ENCODE data around the gene KLHL29. TPM values are rescaled to one million over a fixed set of nuclear protein-coding genes. Genes with fewer than 3 reads are reported as not detected.

Gene KLHL29
- total RNA-seq, 1 donor from 2014 or later, result 4.4 TPM

- Mint-ChIP-seq H3K27me3 (peaks cover 28% of the 10 kb centered on the region), H3K4me3 (ENCODE audit: low read depth) (no peak overlapping the region), H3K4me1 (ENCODE audit: low read depth) (peaks cover 12% of the 10 kb centered on the region), H3K9me3 (ENCODE audit: low read depth) (no peaks in the 10 kb centered on the region), H3K36me3 (ENCODE audit: insufficient read depth) (no peaks in the 10 kb centered on the region), H3K27ac (no peak overlapping the region)
- DNase-seq (ENCODE audit: low spot score, unreplicated experiment), result no peak
- no peak for TF ChIP-seq CTCF (IDR thresholded peaks at IDR 0.05; ENCODE audit: unreplicated experiment)
These were observed 101.1 kb downstream of the KLHL29 start for GRCh38 chr2:23485841-23486683.

GRCh38 chr2:23486684-23487075, 101.7 kb downstream of the KLHL29 start:
- H3K27me3 Mint-ChIP-seq, result peaks cover 27% of the 10 kb centered on the region
- H3K27ac Mint-ChIP-seq, result no peak overlapping the region
- DNase-seq (ENCODE audit: low spot score, unreplicated experiment), result no peak
- no peak overlapping the region for H3K4me3 Mint-ChIP-seq (ENCODE audit: low read depth)
- no peaks in the 10 kb centered on the region for H3K9me3 Mint-ChIP-seq (ENCODE audit: low read depth)
- no peak for TF ChIP-seq CTCF (IDR thresholded peaks at IDR 0.05; ENCODE audit: unreplicated experiment)
- H3K4me1 Mint-ChIP-seq (ENCODE audit: low read depth), result peaks cover 9% of the 10 kb centered on the region
- no peaks in the 10 kb centered on the region for H3K36me3 Mint-ChIP-seq (ENCODE audit: insufficient read depth)

- Mint-ChIP-seq H3K27me3 (peaks cover 28% of the 10 kb centered on the region), H3K4me1 (ENCODE audit: low read depth) (peaks cover 9% of the 10 kb centered on the region), H3K36me3 (ENCODE audit: insufficient read depth) (no peaks in the 10 kb centered on the region), H3K27ac (no peak overlapping the region), H3K9me3 (ENCODE audit: low read depth) (no peaks in the 10 kb centered on the region), H3K4me3 (ENCODE audit: low read depth) (no peak overlapping the region)
- no peak for TF ChIP-seq CTCF (IDR thresholded peaks at IDR 0.05; ENCODE audit: unreplicated experiment)
- no peak for DNase-seq (ENCODE audit: low spot score, unreplicated experiment)
These were observed 102.9 kb downstream of the KLHL29 start for GRCh38 chr2:23487735-23488492.

- Mint-ChIP-seq H3K4me3 (ENCODE audit: low read depth) (no peak overlapping the region), H3K27me3 (peaks cover 27% of the 10 kb centered on the region), H3K36me3 (ENCODE audit: insufficient read depth) (no peaks in the 10 kb centered on the region), H3K27ac (no peak overlapping the region), H3K9me3 (ENCODE audit: low read depth) (no peaks in the 10 kb centered on the region), H3K4me1 (ENCODE audit: low read depth) (peaks cover 9% of the 10 kb centered on the region)
- TF ChIP-seq CTCF (IDR thresholded peaks at IDR 0.05; ENCODE audit: unreplicated experiment), result no peak
- DNase-seq (ENCODE audit: low spot score, unreplicated experiment), result no peak
These were observed 103.6 kb downstream of the KLHL29 start for GRCh38 chr2:23488584-23488983.

GRCh38 chr2:23489471-23490322, 104.7 kb downstream of the KLHL29 start:
- peaks cover 29% of the 10 kb centered on the region for H3K27me3 Mint-ChIP-seq
- no peak for DNase-seq (ENCODE audit: low spot score, unreplicated experiment)
- no peak for TF ChIP-seq CTCF (IDR thresholded peaks at IDR 0.05; ENCODE audit: unreplicated experiment)
- H3K4me1 Mint-ChIP-seq (ENCODE audit: low read depth), result peaks cover 4% of the 10 kb centered on the region
- no peaks in the 10 kb centered on the region for H3K9me3 Mint-ChIP-seq (ENCODE audit: low read depth)
- H3K4me3 Mint-ChIP-seq (ENCODE audit: low read depth), result no peak overlapping the region
- H3K27ac Mint-ChIP-seq, result no peak overlapping the region
- no peaks in the 10 kb centered on the region for H3K36me3 Mint-ChIP-seq (ENCODE audit: insufficient read depth)

All from progenitor cell of endocrine pancreas (in vitro differentiated cells).